Upper lobe of left lung (tissue), 6 donors: ENCODE results near the gene AFAP1. TPM values are rescaled to one million over a fixed set of nuclear protein-coding genes. Genes with fewer than 3 reads are reported as not detected.

Experiments
- ATAC-seq, 2 donors: fragments of 200-7000 bp; cut with Tn5 transposase; one replicate each; pipeline ENCODE4 v1.9.1; 2022; ENCODE audit warnings: mild to moderate bottlenecking in 2 of 2, moderate library complexity in 2 of 2; ENCODE audit not compliant: low FRiP score in 2 of 2
- DNase-seq, 2 donors: peaks; one replicate each; pipeline ENCODE4 v3.0.0-alpha.2; 2019 to 2020
- H3K27ac ChIP-seq, 4 donors: fragments of 200-600 bp; sonication (generic); one replicate each; pipeline ENCODE4 v1.5.1; 2016 to 2019
- H3K27me3 ChIP-seq, 4 donors: fragments of 200-600 bp; sonication (generic); one replicate each; pipeline ENCODE4 v1.5.1; 2017 to 2019
- H3K36me3 ChIP-seq, 4 donors: fragments of 200-600 bp; sonication (generic); one replicate each; pipeline ENCODE4 v1.5.1; 2016 to 2019
- H3K4me1 ChIP-seq, 4 donors: fragments of 200-600 bp; sonication (generic); one replicate each; pipeline ENCODE4 v1.5.1; 2018 to 2019
- H3K4me3 ChIP-seq, 4 donors: fragments of 200-600 bp; sonication (generic); one replicate each; pipeline ENCODE4 v1.5.1; 2017 to 2019; ENCODE audit warnings: mild to moderate bottlenecking in 2 of 4, moderate library complexity in 1 of 4
- H3K9me3 ChIP-seq, 4 donors: fragments of 200-600 bp; sonication (generic); one replicate each; pipeline ENCODE4 v1.5.1; 2018 to 2019
- EP300 ChIP-seq, 4 donors: sonication (generic); formaldehyde crosslinking; IDR thresholded peaks; one replicate each; pipeline ENCODE4 v1.5.1; 2017; ENCODE audit warnings: antibody characterized with exemption in 4 of 4, control low read depth in 2 of 4
- POLR2A ChIP-seq, 4 donors: fragments of 450-650 bp; IDR thresholded peaks; one replicate each; pipeline ENCODE4 v1.5.1; 2016 to 2017; ENCODE audit warnings: antibody characterized with exemption in 4 of 4, mild to moderate bottlenecking in 2 of 4
- POLR2AphosphoS5 ChIP-seq, 2 donors: sonication (generic); formaldehyde crosslinking; IDR thresholded peaks; one replicate each; pipeline ENCODE4 v1.5.1; 2017; ENCODE audit warnings: antibody characterized with exemption in 2 of 2
- WGBS, 2 donors: methylation state at CpG; one replicate each; pipeline ENCODE4 v1.1.5; 2017 to 2018; 5-methylcytosine and 5-hydroxymethylcytosine counted together
- total RNA-seq, 6 donors: library from RNA; depleted of rRNA in 4 of 6; stranded (reverse); fragments of >200 nt in 4 of 6; gene quantifications; one replicate each; pipeline versions ENCODE4 v1.1.0 to v1.2.1, GENCODE V29; 2016 to 2021
- TF ChIP-seq, protein P1 (sequence below), 6 experiments: fragments of 450-650 bp in 4 of 6; fragments of 200-600 bp in 2 of 6; sonication (generic) in 2 of 6; IDR thresholded peaks; one replicate each; pipeline ENCODE4 v1.5.1; 2016 to 2019; ENCODE audit warnings: antibody characterized with exemption in 6 of 6
- donor health status: DM: no; HTN: no; CAD: no; lungs with moderate emphysema.
- donor health status: DM: no; HTN: yes; CAD: no; lungs with severe emphysema.

AFAP1 gene
- total RNA-seq, 6 donors from 2014 or later = 10.9 to 26.7 (median 19.2) TPM

DNA sequence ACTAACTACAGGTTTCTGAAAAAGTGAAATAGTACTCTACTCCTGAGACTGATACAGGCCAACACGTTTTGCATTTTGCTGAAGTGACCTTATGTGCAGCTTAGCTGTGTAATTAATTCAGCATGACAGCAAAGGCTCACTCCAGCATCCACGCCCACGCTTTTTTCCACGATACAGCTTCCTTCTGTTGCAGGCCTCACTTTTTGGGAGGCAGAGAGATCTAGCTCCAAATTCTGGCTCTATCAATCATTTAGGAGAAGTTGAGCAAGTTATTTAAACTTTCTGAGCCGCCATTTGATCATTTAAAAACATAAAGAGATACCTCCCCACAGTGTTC, 160.3 kb downstream of the AFAP1 start:
- ATAC-seq (no peak), DNase-seq (peak in 1 of 2 donors; percentile 10)
- peaks cover 0 to 25% (median 3%) of the 10 kb centered on the region in 4 donors for H3K36me3 ChIP-seq
- no peak for TF ChIP-seq POLR2AphosphoS5 (IDR thresholded peaks at IDR 0.05)
- TF ChIP-seq EP300 (IDR thresholded peaks at IDR 0.05) = no peak
- no peak for TF ChIP-seq POLR2A (IDR thresholded peaks at IDR 0.05)
- TF ChIP-seq, protein P1, sequence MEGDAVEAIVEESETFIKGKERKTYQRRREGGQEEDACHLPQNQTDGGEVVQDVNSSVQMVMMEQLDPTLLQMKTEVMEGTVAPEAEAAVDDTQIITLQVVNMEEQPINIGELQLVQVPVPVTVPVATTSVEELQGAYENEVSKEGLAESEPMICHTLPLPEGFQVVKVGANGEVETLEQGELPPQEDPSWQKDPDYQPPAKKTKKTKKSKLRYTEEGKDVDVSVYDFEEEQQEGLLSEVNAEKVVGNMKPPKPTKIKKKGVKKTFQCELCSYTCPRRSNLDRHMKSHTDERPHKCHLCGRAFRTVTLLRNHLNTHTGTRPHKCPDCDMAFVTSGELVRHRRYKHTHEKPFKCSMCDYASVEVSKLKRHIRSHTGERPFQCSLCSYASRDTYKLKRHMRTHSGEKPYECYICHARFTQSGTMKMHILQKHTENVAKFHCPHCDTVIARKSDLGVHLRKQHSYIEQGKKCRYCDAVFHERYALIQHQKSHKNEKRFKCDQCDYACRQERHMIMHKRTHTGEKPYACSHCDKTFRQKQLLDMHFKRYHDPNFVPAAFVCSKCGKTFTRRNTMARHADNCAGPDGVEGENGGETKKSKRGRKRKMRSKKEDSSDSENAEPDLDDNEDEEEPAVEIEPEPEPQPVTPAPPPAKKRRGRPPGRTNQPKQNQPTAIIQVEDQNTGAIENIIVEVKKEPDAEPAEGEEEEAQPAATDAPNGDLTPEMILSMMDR (IDR thresholded peaks at IDR 0.05) = no peak
- peaks cover 11 to 29% (median 15%) of the 10 kb centered on the region in 4 donors for H3K4me1 ChIP-seq
- no peaks in the 10 kb centered on the region for H3K9me3 ChIP-seq
- 71 to 79% methylated on average over 5 of the region's 5 CpGs for WGBS, 2 donors
- peak overlapping the region in 3 of 4 donors; percentile 40 to 86 (median 70) for H3K27ac ChIP-seq
- no peaks in the 10 kb centered on the region for H3K27me3 ChIP-seq
- H3K4me3 ChIP-seq = peak overlapping the region in 2 of 4 donors; percentile 29 to 30

DNA sequence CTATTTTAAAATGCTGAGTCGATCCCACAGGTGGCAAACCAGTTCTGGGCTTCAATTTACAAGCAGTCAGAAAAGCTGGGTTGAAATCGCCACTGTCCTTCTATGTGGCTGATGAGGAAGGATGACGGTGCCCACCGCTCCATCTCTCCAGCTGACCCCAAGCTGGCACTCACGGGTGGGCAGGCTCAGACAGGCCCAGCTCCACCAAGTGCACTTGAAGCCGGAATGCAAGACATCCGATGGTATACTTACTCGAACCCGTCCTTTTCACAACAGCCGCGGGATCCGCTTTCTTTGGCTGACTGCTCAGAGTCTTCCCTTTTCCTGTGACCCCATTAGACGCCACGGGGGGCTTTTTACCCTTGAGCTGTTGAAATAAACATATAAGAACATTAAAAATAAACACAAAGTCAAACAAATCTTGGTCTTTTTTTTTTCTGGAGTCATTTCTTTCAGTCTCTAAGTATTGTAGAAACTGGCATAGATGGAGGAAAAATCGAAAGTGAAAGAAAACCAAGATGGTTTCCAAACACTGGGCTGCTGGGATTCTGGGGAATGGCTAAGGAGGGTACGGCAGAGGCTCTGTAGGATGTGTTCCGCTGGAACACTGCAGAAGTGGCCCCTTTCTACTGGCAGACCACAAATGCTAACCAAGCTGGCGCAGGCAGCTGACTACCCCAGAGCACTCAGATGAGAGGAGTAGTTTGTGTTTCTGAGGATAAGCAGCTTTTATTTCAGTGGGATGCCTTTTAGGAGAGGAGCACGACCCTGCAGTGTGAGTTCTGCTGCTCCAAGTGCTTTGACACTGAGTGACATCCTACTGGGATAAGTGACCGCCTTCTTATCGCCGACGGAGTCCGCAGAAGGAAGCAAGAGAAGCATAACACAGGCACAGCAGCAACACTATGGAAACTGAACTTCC, 160.9 kb downstream of the AFAP1 start:
- TF ChIP-seq POLR2A (IDR thresholded peaks at IDR 0.05) = no peak
- no peak for TF ChIP-seq EP300 (IDR thresholded peaks at IDR 0.05)
- no peak for TF ChIP-seq POLR2AphosphoS5 (IDR thresholded peaks at IDR 0.05)
- TF ChIP-seq, protein P1 (IDR thresholded peaks at IDR 0.05) = no peak
- no peak for ATAC-seq
- no peaks in the 10 kb centered on the region for H3K27me3 ChIP-seq
- peak overlapping the region; percentile 40 to 86 (median 64) for H3K27ac ChIP-seq
- H3K4me3 ChIP-seq = peak overlapping the region in 3 of 4 donors; percentile 12 to 30 (median 29)
- DNase-seq = peak in 1 of 2 donors; percentile 15
- 74 to 78% methylated on average over 21 to 24 of the region's 24 CpGs for WGBS, 2 donors
- H3K36me3 ChIP-seq = peaks cover 0 to 31% (median 8%) of the 10 kb centered on the region in 4 donors
- no peaks in the 10 kb centered on the region for H3K9me3 ChIP-seq
- peaks cover 11 to 29% (median 15%) of the 10 kb centered on the region in 4 donors for H3K4me1 ChIP-seq

DNA sequence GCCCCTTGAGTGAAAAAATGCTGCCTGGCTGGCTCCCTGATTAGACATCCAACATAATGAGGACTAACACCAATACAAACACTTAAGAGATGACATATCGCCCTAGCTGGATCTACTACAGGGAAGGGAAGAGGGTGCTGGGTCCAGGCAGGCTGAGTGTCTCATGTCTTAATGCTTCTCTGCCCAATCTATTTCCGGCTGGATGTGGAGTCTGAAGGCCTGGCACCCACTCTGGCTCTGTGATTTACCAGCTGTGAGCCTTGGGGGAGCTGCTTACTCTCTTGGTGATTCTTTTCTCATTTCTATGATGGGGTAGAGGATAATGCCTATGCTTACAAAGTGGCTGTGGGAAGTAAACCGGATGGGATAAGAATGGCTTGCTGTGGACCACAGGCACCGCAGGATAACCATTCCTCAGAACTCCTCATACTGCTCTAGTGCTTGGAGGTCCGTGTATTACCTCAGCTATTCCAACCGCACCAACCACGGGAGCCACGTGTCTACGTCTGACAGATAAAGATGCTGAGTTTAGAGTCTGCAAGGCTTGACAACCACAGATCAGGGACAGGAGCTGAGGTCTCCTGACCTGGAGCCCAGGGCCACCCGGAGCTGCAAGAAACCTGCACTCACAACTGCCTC, 161.7 kb downstream of the AFAP1 start:
- DNase-seq = peak in 1 of 2 donors; percentile 14
- peak overlapping the region; percentile 40 to 86 (median 64) for H3K27ac ChIP-seq

DNA sequence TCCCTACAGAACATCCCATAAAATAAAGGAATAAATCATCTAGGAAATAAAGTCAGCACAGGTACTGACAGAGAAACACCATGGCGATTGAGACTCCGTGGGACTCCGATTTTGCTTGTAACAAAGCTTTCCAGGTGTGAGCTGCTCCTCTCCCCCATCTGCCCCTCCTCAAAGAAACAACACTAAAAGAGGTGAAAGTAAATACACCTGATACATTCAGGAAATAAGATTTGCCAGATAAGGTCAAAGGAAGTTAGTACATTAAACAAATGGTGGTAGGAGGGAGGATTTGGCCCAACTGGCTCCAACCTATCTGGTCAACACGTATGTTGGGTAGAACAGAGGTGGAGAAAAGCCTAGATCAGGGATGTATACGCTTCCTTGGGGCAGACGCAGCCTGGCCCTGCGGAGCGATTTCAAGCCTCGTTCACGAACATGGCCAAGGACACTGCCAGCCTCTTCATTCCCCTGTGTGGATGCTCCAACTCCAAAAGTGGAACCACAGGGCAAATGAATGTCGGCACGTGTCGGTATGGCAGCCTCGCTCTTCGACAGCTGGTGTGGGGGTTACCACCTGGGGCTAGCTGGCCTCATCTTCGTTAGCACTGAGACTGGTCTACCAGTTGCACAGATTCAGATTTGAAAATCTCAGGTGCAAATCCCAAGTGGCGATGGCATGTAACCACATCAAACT, 162.5 kb downstream of the AFAP1 start:
- Histone ChIP-seq H3K4me3 (no peak overlapping the region), H3K27ac (no peak overlapping the region), H3K4me1 (peaks cover 11 to 27% (median 13%) of the 10 kb centered on the region in 4 donors), H3K27me3 (no peaks in the 10 kb centered on the region), H3K9me3 (no peaks in the 10 kb centered on the region), H3K36me3 (peaks cover 0 to 39% (median 10%) of the 10 kb centered on the region in 4 donors)
- TF ChIP-seq, protein P1 (IDR thresholded peaks at IDR 0.05) = no peak
- no peak for TF ChIP-seq EP300 (IDR thresholded peaks at IDR 0.05)
- TF ChIP-seq POLR2A (IDR thresholded peaks at IDR 0.05) = no peak
- 91 to 93% methylated on average over 17 of the region's 17 CpGs for WGBS, 2 donors
- peak in 1 of 2 donors; percentile 3 for DNase-seq
- no peak for ATAC-seq

More for the DNA sequence above, 161.7 kb downstream of the AFAP1 start:
- Histone ChIP-seq H3K27me3 (no peaks in the 10 kb centered on the region), H3K36me3 (peaks cover 0 to 36% (median 9%) of the 10 kb centered on the region in 4 donors), H3K4me3 (peak overlapping the region in 2 of 4 donors; percentile 29 to 30), H3K9me3 (no peaks in the 10 kb centered on the region), H3K4me1 (peaks cover 11 to 29% (median 15%) of the 10 kb centered on the region in 4 donors)
- TF ChIP-seq POLR2A (IDR thresholded peaks at IDR 0.05) = no peak
- no peak for TF ChIP-seq EP300 (IDR thresholded peaks at IDR 0.05)
- TF ChIP-seq, protein P1 (IDR thresholded peaks at IDR 0.05) = no peak
- no peak for TF ChIP-seq POLR2AphosphoS5 (IDR thresholded peaks at IDR 0.05)
- WGBS, 2 donors = 88 to 94% methylated on average over 9 to 10 of the region's 10 CpGs
- ATAC-seq = no peak
